Measurements from ENCODE around the gene MRFAP1L1.

Gene MRFAP1L1

GRCh38 chr4:6663596-6664393 lies 45.9 kb downstream of the MRFAP1L1 start:
- no peak for DNase-seq (ENCODE audit: low spot score)
- no peak for TF ChIP-seq CTCF (IDR thresholded peaks at IDR 0.05; ENCODE audit: extremely low read depth, missing control alignments)

DNA sequence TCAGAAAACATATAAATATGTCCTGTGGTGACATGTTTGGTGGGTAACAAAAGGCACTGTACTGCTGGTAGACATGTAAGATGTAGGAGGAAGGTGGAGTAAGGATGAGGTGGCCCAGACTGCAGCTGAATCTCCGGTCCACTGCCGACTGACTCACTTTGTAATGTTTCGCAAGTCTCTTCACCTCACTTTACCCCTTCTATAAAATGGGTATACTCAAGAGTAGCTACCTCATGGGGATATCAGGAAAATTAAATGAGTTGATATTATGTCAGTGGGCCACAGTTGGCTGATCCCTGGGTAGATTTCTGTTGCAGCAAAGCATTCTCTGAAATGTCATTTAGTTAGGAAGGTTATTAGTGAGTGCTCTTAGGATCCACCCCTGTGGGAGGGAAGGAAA lies 47.1 kb downstream of the MRFAP1L1 start:
- DNase-seq (ENCODE audit: low spot score) = no peak
- no peak for TF ChIP-seq CTCF (IDR thresholded peaks at IDR 0.05; ENCODE audit: extremely low read depth, missing control alignments)

DNA sequence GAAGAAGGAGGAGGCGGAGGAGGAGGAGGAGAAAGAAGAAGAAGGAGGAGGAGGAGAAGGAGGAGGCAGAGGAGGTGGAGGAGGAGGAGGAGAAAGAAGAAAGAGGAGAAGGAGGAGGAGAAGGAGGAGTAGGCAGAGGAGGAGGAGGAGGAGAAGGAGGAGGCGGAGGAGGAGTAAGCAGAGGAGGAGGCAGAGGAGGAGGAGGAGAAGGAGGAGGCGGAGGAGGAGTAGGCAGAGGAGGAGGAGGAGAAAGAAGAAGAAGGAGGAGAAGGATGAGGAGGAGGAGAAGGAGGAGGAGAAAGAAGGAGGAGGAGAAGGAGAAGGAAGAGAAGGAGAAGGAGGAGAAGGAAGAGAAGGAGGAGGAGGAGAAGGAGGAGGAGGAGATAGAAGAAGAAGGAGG lies 49.2 kb downstream of the MRFAP1L1 start:
- no peak for DNase-seq (ENCODE audit: low spot score)

DNA sequence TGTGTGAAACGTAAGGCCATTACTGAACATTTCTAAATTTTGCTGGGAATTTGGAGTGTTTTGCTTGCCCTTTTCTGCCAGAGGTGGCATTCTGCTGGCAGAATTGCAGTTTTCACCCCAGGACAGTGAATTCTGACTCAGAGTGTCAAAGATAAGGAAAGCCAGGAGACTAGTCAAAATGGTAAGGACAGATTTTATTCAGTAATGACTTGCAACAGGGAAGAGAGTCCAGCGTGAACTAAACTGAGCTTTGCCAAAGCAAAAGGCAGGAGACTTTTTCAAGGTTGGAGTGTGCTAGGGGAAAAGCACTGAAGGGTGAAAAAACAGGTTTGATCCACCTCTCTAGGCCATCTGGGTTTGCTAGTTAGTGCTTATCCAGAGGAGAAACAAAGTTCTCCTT lies 49.8 kb downstream of the MRFAP1L1 start:
- TF ChIP-seq CTCF (IDR thresholded peaks at IDR 0.05; ENCODE audit: extremely low read depth, missing control alignments) = no peak
- DNase-seq (ENCODE audit: low spot score) = no peak

More for the DNA sequence above, 49.2 kb downstream of the MRFAP1L1 start:
- no peak for TF ChIP-seq CTCF (IDR thresholded peaks at IDR 0.05; ENCODE audit: extremely low read depth, missing control alignments)

GRCh38 chr4:6658597-6659075 lies 51.0 kb downstream of the MRFAP1L1 start:
- peak; percentile 66 for DNase-seq (ENCODE audit: low spot score)
- TF ChIP-seq CTCF (IDR thresholded peaks at IDR 0.05; ENCODE audit: extremely low read depth, missing control alignments) = no peak

GRCh38 chr4:6658209-6658595 lies 51.5 kb downstream of the MRFAP1L1 start:
- DNase-seq (ENCODE audit: low spot score) = no peak
- TF ChIP-seq CTCF (IDR thresholded peaks at IDR 0.05; ENCODE audit: extremely low read depth, missing control alignments) = no peak
